MCF 10A (cell line): Measurements from ENCODE around the gene POLQ. TPM values are rescaled to one million over a fixed set of nuclear protein-coding genes. Genes with fewer than 3 reads are reported as not detected.

Experiments used
- BruUV-seq: library from RNA; stranded (reverse); fragments of 400-500 nt; replicated peaks from 2 replicates; lab custom pipeline; 2021; lab: Mats Ljungman, UMichigan
- CTCF ChIA-PET: fragments of 300-600 bp; sonication (Branson Sonifier 250); formaldehyde crosslinking; extraction: SDS; loops from one replicate; lab custom pipeline; 2021; ENCODE audit warnings: antibody characterized with exemption, inconsistent platforms; lab: Yijun Ruan, JAX
- POLR2A ChIA-PET: fragments of 300-600, 350-650 bp; sonication (Branson Sonifier 250); formaldehyde crosslinking; extraction: SDS; loops from one replicate; lab custom pipeline; 2020; ENCODE audit warnings: antibody characterized with exemption, inconsistent platforms; lab: Yijun Ruan, JAX
- DNase-seq: peaks from one replicate; pipeline ENCODE4 v3.0.0-alpha.2; 2018; ENCODE audit not compliant: unreplicated experiment
- H3K27ac Mint-ChIP-seq: one replicate; pipeline ENCODE4 v1.8.0; 2022; ENCODE audit warnings: mild to moderate bottlenecking, low read depth, mixed read lengths; ENCODE audit not compliant: unreplicated experiment
- H3K27me3 Mint-ChIP-seq: one replicate; pipeline ENCODE4 v1.8.0; 2022; ENCODE audit warnings: mixed read lengths; ENCODE audit not compliant: insufficient read depth, unreplicated experiment
- H3K36me3 Mint-ChIP-seq: one replicate; pipeline ENCODE4 v1.8.0; 2022; ENCODE audit warnings: mild to moderate bottlenecking, moderate library complexity, mixed read lengths; ENCODE audit not compliant: insufficient read depth, unreplicated experiment
- H3K4me1 Mint-ChIP-seq: one replicate; pipeline ENCODE4 v1.8.0; 2022; ENCODE audit warnings: mixed read lengths; ENCODE audit not compliant: insufficient read depth, unreplicated experiment
- H3K4me3 Mint-ChIP-seq: one replicate; pipeline ENCODE4 v1.8.0; 2022; ENCODE audit warnings: mild to moderate bottlenecking, moderate library complexity, mixed read lengths; ENCODE audit not compliant: unreplicated experiment
- H3K9me3 Mint-ChIP-seq: one replicate; pipeline ENCODE4 v1.8.0; 2022; ENCODE audit warnings: mixed read lengths; ENCODE audit not compliant: unreplicated experiment
- intact Hi-C: fragments of 100-400 bp; cut with micrococcal nuclease; formaldehyde crosslinking; loops from 2 replicates; pipeline ENCODE4 v1.14.1; 2022
- total RNA-seq: library from RNA; stranded (reverse); gene quantifications from 2 replicates; pipeline ENCODE4 v1.2.3, GENCODE V29; 2022
- TF ChIP-seq, protein P1 (sequence below): fragments of 200-600 bp; IDR thresholded peaks from one replicate; pipeline ENCODE4 v1.8.0; 2022; ENCODE audit warnings: antibody characterized with exemption, mild to moderate bottlenecking; ENCODE audit not compliant: unreplicated experiment

Gene POLQ
- total RNA-seq, 1 experiment from 2014 or later: 5.8 TPM

DNA sequence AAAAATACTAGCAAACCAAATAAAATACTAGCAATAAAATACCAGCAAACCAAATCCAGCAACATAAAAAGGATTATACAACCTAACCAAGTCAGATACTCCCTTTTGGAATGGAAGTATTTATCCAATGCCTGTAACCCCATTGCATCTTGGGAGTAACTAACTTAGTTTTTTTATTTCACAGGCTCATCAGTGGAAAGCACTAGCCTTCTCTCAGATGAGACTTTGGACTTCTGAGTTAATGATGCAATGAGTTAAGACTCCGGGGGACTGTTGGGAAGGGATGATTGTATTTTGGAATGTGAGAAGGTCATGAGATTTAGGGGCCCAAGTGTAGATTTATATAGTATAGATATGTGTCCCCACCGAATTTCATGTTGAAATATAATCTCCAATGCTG, 41.2 kb downstream of the POLQ start:
- H3K27ac Mint-ChIP-seq: no peak overlapping the region
- intact Hi-C loops: no loop called here
- ChIA-PET POLR2A (no interaction called here), CTCF (no interaction called here)
- no peaks in the 10 kb centered on the region for H3K27me3 Mint-ChIP-seq
- peaks cover 10% of the 10 kb centered on the region for H3K36me3 Mint-ChIP-seq
- TF ChIP-seq, protein P1, sequence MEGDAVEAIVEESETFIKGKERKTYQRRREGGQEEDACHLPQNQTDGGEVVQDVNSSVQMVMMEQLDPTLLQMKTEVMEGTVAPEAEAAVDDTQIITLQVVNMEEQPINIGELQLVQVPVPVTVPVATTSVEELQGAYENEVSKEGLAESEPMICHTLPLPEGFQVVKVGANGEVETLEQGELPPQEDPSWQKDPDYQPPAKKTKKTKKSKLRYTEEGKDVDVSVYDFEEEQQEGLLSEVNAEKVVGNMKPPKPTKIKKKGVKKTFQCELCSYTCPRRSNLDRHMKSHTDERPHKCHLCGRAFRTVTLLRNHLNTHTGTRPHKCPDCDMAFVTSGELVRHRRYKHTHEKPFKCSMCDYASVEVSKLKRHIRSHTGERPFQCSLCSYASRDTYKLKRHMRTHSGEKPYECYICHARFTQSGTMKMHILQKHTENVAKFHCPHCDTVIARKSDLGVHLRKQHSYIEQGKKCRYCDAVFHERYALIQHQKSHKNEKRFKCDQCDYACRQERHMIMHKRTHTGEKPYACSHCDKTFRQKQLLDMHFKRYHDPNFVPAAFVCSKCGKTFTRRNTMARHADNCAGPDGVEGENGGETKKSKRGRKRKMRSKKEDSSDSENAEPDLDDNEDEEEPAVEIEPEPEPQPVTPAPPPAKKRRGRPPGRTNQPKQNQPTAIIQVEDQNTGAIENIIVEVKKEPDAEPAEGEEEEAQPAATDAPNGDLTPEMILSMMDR: no peak
- no TSS peak for BruUV-seq
- no peak for DNase-seq
- no peaks in the 10 kb centered on the region for H3K4me1 Mint-ChIP-seq
- no peaks in the 10 kb centered on the region for H3K9me3 Mint-ChIP-seq
- H3K4me3 Mint-ChIP-seq: no peak overlapping the region

DNA sequence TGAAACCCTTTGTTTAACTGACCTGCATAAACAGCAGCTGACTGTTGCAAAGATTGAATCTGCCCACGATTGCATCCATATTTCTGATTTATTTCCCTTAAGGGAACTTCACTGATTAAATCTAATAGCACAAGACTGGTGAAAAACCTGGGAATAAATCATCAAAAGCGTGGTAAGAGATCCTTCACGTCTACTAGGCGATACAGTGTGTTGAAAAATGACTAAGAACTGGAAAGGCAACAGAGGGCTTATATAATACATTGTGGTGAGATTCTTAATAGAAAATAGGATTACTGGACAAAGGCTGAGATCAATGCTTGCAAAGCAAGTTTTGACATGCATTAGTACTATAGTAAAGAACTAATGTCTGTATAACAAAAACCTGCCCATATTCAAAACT, 49.0 kb downstream of the POLQ start:
- no TSS peak for BruUV-seq
- H3K36me3 Mint-ChIP-seq: peaks cover 5% of the 10 kb centered on the region
- H3K9me3 Mint-ChIP-seq: no peaks in the 10 kb centered on the region
- TF ChIP-seq, protein P1: no peak
- DNase-seq: no peak
- H3K27ac Mint-ChIP-seq: no peak overlapping the region
- ChIA-PET POLR2A (no interaction called here), CTCF (no interaction called here)
- H3K27me3 Mint-ChIP-seq: no peaks in the 10 kb centered on the region
- H3K4me3 Mint-ChIP-seq: no peak overlapping the region
- intact Hi-C loops: no loop called here
- H3K4me1 Mint-ChIP-seq: peaks cover 4% of the 10 kb centered on the region

DNA sequence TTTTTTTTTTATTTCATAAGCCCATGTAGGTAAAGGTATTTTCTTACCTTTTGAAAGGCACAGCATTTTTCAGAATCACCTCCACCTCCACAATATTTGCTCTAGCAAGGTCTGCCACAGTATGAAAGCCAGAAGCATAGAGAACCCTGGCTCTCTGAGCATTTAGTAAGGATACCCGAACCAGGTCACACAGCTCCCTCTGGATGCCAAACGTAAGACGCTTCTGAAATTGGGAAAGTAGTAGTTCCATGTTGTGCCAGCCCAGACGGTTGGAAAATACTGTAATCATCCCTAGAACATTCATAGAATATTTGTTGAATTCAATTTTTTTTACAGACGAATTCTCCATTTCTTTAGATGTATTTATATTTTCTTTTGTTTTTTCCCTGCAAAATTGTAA, 52.4 kb downstream of the POLQ start:
- H3K4me1 Mint-ChIP-seq: peaks cover 4% of the 10 kb centered on the region
- no peaks in the 10 kb centered on the region for H3K27me3 Mint-ChIP-seq
- no peaks in the 10 kb centered on the region for H3K9me3 Mint-ChIP-seq
- ChIA-PET CTCF (interaction anchor here (0.6 to 1.1 kb wide), 2 partner anchors 10 to 788 kb away, joined by 4 read pairs; no protein-coding TSS in a partner anchor), POLR2A (interaction anchor here (0.6 to 0.7 kb wide), 2 partner anchors 14 to 1186 kb away, joined by 3 read pairs; no protein-coding TSS in a partner anchor)
- peaks cover 13% of the 10 kb centered on the region for H3K36me3 Mint-ChIP-seq
- no peak overlapping the region for H3K27ac Mint-ChIP-seq
- TF ChIP-seq, protein P1: no peak
- no peak overlapping the region for H3K4me3 Mint-ChIP-seq
- no TSS peak for BruUV-seq
- intact Hi-C loops: no loop called here
- no peak for DNase-seq

DNA sequence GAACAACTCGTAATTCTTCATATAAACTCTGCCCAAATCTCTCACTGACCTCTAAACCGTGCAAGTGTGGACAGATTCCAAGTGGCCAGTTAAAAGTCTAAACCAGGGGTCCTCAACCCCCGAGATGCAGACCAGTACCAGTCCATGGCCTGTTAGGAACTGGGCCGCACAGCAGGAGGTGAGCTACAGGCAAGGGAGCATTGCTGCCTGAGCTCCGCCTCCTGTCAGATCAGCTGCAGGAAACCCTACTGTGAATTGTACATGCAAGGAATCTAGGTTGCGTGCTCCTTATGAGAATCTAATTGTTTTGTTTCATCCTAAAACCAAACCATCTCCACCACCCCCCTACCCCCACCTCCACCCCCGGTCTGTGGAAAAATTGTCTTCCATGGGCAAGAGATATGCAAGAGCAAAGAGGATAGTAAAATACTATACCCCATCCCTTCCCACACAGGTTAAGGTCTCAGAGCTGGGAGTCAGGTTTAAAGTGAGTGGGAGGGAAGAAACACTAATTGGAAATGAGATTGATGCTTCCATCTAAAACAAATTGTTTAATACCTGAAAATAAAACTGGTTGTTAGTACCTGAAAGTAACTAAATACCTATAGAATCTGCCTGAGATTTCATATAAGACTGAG, 54.0 kb downstream of the POLQ start:
- intact Hi-C loops: no loop called here
- Mint-ChIP-seq H3K4me1 (peaks cover 3% of the 10 kb centered on the region), H3K4me3 (no peak overlapping the region), H3K27ac (no peak overlapping the region), H3K36me3 (peaks cover 13% of the 10 kb centered on the region), H3K9me3 (no peaks in the 10 kb centered on the region), H3K27me3 (no peaks in the 10 kb centered on the region)
- TF ChIP-seq, protein P1: no peak
- ChIA-PET POLR2A (no interaction called here), CTCF (no interaction called here)
- DNase-seq: no peak
- no TSS peak for BruUV-seq
